PFSK-1 (cell line): ENCODE measurements around the gene TSPAN32.

ENCODE experiments used
- FOXP2 ChIP-seq: optimal IDR thresholded peaks from 2 replicates; pipeline ENCODE3; 2011; ENCODE audit warnings: borderline replicate concordance, control low read depth, inconsistent platforms; ENCODE audit not compliant: insufficient read depth; ENCODE audit errors: extremely low read length, extremely low read depth
- POLR2AphosphoS5 ChIP-seq: IDR thresholded peaks from 2 replicates; pipeline ENCODE4 v1.6.1; 2012; ENCODE audit warnings: low read depth, mild to moderate bottlenecking, control low read depth, low read length, moderate library complexity
- REST ChIP-seq, 2 experiments: IDR thresholded peaks; 2 replicates each; pipeline versions ENCODE4 v1.6.1 to v1.8.0; 2011 to 2012; ENCODE audit warnings: low read depth in 2 of 2, low read length in 2 of 2, control low read depth in 1 of 2, inconsistent platforms in 1 of 2, mild to moderate bottlenecking in 1 of 2, moderate library complexity in 1 of 2; ENCODE audit not compliant: insufficient read depth in 1 of 2
- SIN3A ChIP-seq: IDR thresholded peaks from 2 replicates; pipeline ENCODE4 v1.6.1; 2012; ENCODE audit warnings: mild to moderate bottlenecking, low read length, moderate library complexity, borderline replicate concordance; ENCODE audit not compliant: insufficient read depth
- TAF1 ChIP-seq: IDR thresholded peaks from 2 replicates; pipeline ENCODE4 v1.6.1; 2012; ENCODE audit warnings: low read length, control low read depth, borderline replicate concordance; ENCODE audit not compliant: insufficient read depth

Gene TSPAN32

DNA sequence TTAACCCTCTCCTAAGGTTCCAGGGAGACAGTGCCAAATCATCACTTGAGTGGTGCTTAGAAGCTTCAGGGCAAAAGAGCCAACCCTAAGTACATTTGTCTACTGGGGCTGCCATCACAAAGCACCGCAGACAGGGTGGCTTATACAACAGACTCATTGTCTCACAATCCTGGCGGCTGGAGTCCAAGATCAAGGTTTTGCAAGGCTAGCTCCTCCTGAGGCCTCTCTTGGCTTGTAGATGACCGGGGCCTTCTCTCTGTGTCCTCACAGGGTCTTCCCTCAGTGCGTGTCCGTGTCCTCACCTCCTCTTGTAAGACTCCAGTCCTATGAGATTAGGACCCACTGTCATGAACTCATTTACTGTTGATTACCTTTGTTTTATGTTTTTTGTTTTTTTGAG lies 41.2 kb downstream of the TSPAN32 start:
- TF ChIP-seq TAF1, result no peak
- no peak for TF ChIP-seq FOXP2
- no peak for TF ChIP-seq REST (IDR thresholded peaks at IDR 0.05; ENCODE audit: insufficient read depth in 1 of 2, low read depth in 2 of 2, low read length in 2 of 2)
- TF ChIP-seq POLR2AphosphoS5, result no peak
- no peak for TF ChIP-seq SIN3A

- TF ChIP-seq REST (IDR thresholded peaks at IDR 0.05; ENCODE audit: insufficient read depth in 1 of 2, low read depth in 2 of 2, low read length in 2 of 2) (no peak), POLR2AphosphoS5 (no peak), FOXP2 (no peak), SIN3A (no peak), TAF1 (no peak)
Measured at GRCh38 chr11:2343502-2343901, 41.7 kb downstream of the TSPAN32 start.

DNA sequence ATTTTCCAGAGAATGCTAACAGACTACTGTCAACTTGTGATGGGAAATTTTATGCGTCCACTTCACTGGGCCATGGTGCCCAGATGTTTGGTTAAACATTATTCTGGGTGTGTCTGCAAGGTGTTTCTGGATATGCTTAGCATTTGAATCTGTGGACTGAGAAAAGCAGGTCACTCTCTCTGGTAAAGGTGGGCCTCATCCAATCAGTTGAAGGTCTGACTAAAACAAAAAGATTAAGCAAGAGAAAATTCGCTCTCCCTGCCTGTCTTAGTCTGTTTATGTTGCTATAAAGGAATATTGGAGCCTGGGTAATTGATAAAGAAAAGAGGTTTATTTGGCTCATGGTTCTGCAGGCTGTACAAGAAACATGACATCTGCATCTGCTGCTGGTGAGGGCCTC lies 43.2 kb downstream of the TSPAN32 start:
- no peak for TF ChIP-seq SIN3A
- no peak for TF ChIP-seq FOXP2
- TF ChIP-seq TAF1, result no peak
- no peak for TF ChIP-seq REST (IDR thresholded peaks at IDR 0.05; ENCODE audit: insufficient read depth in 1 of 2, low read depth in 2 of 2, low read length in 2 of 2)
- TF ChIP-seq POLR2AphosphoS5, result no peak

DNA sequence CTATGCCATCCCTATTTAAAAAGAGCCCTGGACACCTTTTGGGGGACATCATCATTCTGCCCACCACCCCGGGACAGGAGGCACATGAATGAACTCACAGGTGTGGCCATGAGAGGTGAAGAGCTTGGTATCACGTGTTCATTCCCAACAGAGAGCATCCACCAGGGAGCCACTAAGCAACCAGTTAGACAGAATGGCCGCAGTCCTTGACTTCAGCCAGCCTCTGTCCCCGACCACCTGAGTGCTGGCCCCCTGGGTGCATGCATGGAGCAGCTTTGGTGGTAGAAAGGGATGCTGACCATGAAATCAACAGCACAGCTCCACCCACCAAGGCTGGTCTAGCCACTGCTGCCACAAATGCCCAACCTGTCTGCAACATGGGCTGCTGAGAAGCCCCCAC lies 44.2 kb downstream of the TSPAN32 start:
- TF ChIP-seq FOXP2, result no peak
- no peak for TF ChIP-seq TAF1
- no peak for TF ChIP-seq SIN3A
- TF ChIP-seq POLR2AphosphoS5, result no peak
- TF ChIP-seq REST (IDR thresholded peaks at IDR 0.05; ENCODE audit: insufficient read depth in 1 of 2, low read depth in 2 of 2, low read length in 2 of 2), result no peak

DNA sequence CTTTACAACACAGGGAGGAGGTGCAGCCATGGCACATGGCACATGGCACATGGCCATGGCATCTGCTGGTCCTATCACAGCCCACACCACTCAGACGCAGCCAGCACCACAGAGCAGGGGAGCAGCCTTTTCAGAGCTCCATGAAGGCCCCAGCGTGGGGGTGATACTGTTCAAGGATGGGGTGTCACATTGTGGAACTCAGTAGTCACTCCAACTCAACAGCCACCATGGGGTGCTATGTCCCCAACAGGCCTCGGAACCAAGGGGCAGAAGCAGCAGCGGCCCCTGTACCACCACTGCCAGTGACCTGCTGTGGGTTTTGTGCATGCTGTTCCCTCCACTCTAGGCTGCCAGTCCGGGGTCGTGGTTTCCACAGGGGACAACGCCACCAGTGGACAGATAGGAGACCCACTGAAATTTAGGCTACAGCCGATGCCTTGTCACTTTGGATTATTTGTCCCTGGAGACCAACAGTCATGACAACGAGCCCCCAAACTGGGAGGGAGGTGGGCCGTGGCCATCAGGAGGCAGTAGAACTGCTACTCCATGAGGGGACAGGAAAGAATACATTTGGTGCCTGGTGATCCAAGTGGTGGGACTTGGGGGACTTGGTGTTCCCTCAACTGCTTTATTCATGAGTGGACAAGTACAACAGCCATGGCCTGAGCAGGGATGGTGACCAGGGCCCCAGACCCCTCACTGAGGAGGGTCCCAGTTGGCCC lies 44.9 kb downstream of the TSPAN32 start:
- TF ChIP-seq TAF1 (no peak), REST (IDR thresholded peaks at IDR 0.05; ENCODE audit: insufficient read depth in 1 of 2, low read depth in 2 of 2, low read length in 2 of 2) (no peak), FOXP2 (no peak), SIN3A (no peak), POLR2AphosphoS5 (no peak)
